OCI-LY3 (cell line): Measurements from ENCODE around the gene PBX3.

Experiments
- H2AFZ ChIP-seq: fragments of 200-600, 300-600 bp; shearing (Covaris generic); 2 replicates; pipeline ENCODE4 v1.6.0; 2014; ENCODE audit warnings: antibody characterized with exemption, low read depth, low read length
- H3K27ac ChIP-seq: fragments of 200-600, 300-600 bp; sonication (generic); 2 replicates; pipeline ENCODE4 v1.5.1; 2014; ENCODE audit warnings: mild to moderate bottlenecking, low read length, moderate library complexity, mixed read lengths
- H3K27me3 ChIP-seq: fragments of 200-600, 300-600 bp; sonication (generic); 2 replicates; pipeline ENCODE4 v1.6.1; 2014; ENCODE audit warnings: low read depth, low read length, mixed read lengths
- H3K36me3 ChIP-seq: fragments of 200-600, 300-600 bp; sonication (generic); replicated peaks from 2 replicates; pipeline ENCODE3; 2014; ENCODE audit warnings: low read depth, low read length, mixed read lengths
- H3K4me1 ChIP-seq: fragments of 300-600, 200-600 bp; sonication (generic); 2 replicates; pipeline ENCODE4 v1.6.1; 2014; ENCODE audit warnings: low read length, mixed read lengths
- H3K4me2 ChIP-seq: fragments of 200-600, 300-600 bp; sonication (generic); 2 replicates; pipeline ENCODE4 v1.6.1; 2014; ENCODE audit warnings: low read length, mixed read lengths
- H3K4me3 ChIP-seq: fragments of 300-600, 200-600 bp; sonication (generic); 2 replicates; pipeline ENCODE4 v1.5.1; 2014; ENCODE audit warnings: antibody characterized with exemption, mild to moderate bottlenecking, low read length, moderate library complexity
- H3K79me2 ChIP-seq: fragments of 300-600, 200-600 bp; shearing (Covaris generic); 2 replicates; pipeline ENCODE4 v1.6.1; 2014; ENCODE audit warnings: mild to moderate bottlenecking, low read length, mixed read lengths
- H3K9ac ChIP-seq: fragments of 300-600, 200-600 bp; shearing (Covaris generic); 2 replicates; pipeline ENCODE4 v1.6.0; 2014; ENCODE audit warnings: mild to moderate bottlenecking, low read length, moderate library complexity
- H3K9me3 ChIP-seq: fragments of 200-600, 300-600 bp; shearing (Covaris generic); 2 replicates; pipeline ENCODE4 v1.6.1; 2014; ENCODE audit warnings: low read length, mixed read lengths; ENCODE audit not compliant: insufficient read depth
- H4K20me1 ChIP-seq: fragments of 200-600, 300-600 bp; sonication (generic); 2 replicates; pipeline ENCODE4 v1.6.1; 2016; ENCODE audit warnings: low read length, mixed read lengths; ENCODE audit not compliant: insufficient read depth
- CTCF ChIP-seq: fragments of 200-600, 300-600 bp; sonication (generic); IDR thresholded peaks from 2 replicates; pipeline ENCODE4 v1.5.1; 2014; ENCODE audit warnings: antibody characterized with exemption, low read length, low read depth
- EZH2phosphoT487 ChIP-seq: fragments of 200-600 bp; shearing (Covaris generic); IDR thresholded peaks from 2 replicates; pipeline ENCODE4 v1.6.1; 2018; ENCODE audit warnings: antibody characterized with exemption, mixed run types, low read depth

The PBX3 gene

GRCh38 chr9:125812403-125812802 lies 65.2 kb downstream of the PBX3 start:
- Histone ChIP-seq H4K20me1 (no peaks in the 10 kb centered on the region), H3K79me2 (no peaks in the 10 kb centered on the region), H3K9me3 (no peaks in the 10 kb centered on the region), H3K4me1 (peaks cover 9% of the 10 kb centered on the region), H3K27ac (no peak overlapping the region), H3K9ac (no peak overlapping the region), H3K27me3 (no peaks in the 10 kb centered on the region), H3K4me2 (peak overlapping the region; percentile 44), H3K4me3 (no peak overlapping the region), H3K36me3 (no peaks in the 10 kb centered on the region), H2AFZ (no peak overlapping the region)
- TF ChIP-seq CTCF (no peak), EZH2phosphoT487 (no peak)

GRCh38 chr9:125815568-125815967 lies 68.4 kb downstream of the PBX3 start:
- Histone ChIP-seq H2AFZ (no peak overlapping the region), H3K27me3 (no peaks in the 10 kb centered on the region), H3K36me3 (no peaks in the 10 kb centered on the region), H3K4me2 (no peak overlapping the region), H3K4me3 (no peak overlapping the region), H3K9ac (no peak overlapping the region), H4K20me1 (no peaks in the 10 kb centered on the region), H3K79me2 (no peaks in the 10 kb centered on the region), H3K9me3 (no peaks in the 10 kb centered on the region), H3K27ac (no peak overlapping the region), H3K4me1 (peaks cover 16% of the 10 kb centered on the region)
- no peak for TF ChIP-seq CTCF
- TF ChIP-seq EZH2phosphoT487: no peak

- Histone ChIP-seq H3K27ac (no peak overlapping the region), H3K79me2 (no peaks in the 10 kb centered on the region), H3K27me3 (no peaks in the 10 kb centered on the region)
These were observed 69.1 kb downstream of the PBX3 start for GRCh38 chr9:125816321-125816720.

GRCh38 chr9:125820100-125820804 lies 73.1 kb downstream of the PBX3 start:
- Histone ChIP-seq H3K36me3 (no peaks in the 10 kb centered on the region), H3K4me3 (no peak overlapping the region), H3K9me3 (no peaks in the 10 kb centered on the region), H3K4me1 (peaks cover 25% of the 10 kb centered on the region), H3K27ac (no peak overlapping the region), H3K9ac (no peak overlapping the region), H3K79me2 (no peaks in the 10 kb centered on the region), H4K20me1 (no peaks in the 10 kb centered on the region), H3K27me3 (no peaks in the 10 kb centered on the region), H2AFZ (no peak overlapping the region), H3K4me2 (peak overlapping the region; percentile 62; the same call in 1 of the 2 replicates)
- TF ChIP-seq CTCF (no peak), EZH2phosphoT487 (no peak)

More at GRCh38 chr9:125816321-125816720, 69.1 kb downstream of the PBX3 start:
- Histone ChIP-seq H3K9ac (no peak overlapping the region), H2AFZ (no peak overlapping the region), H3K4me2 (no peak overlapping the region), H3K4me3 (no peak overlapping the region), H3K36me3 (no peaks in the 10 kb centered on the region), H3K9me3 (no peaks in the 10 kb centered on the region), H4K20me1 (no peaks in the 10 kb centered on the region), H3K4me1 (peaks cover 23% of the 10 kb centered on the region)
- TF ChIP-seq CTCF: no peak
- TF ChIP-seq EZH2phosphoT487: no peak
